ENCODE data around the gene SLC15A5.

Gene SLC15A5

DNA sequence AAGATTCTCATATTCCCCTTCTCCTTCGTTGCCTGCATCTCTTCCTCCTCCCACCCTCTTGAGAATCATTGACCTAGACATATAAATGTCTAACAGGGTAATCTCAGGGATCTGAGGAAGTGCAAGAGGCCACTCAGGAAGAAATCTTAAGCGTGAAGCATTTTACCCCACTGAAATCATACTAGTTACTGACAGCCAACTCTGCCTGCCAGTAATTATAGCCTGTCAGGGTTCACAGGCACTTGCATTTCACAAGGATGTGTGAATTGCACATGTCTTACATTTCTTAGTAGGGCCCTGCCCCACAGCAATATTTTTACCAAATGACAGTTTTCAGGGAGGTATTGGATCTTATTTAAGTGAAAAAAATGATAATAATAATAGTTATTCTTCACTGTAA, 127.2 kb downstream of the SLC15A5 start:
- Mint-ChIP-seq H3K4me3 (no peak overlapping the region), H3K4me1 (no peaks in the 10 kb centered on the region), H3K27ac (no peak overlapping the region), H3K9me3 (no peaks in the 10 kb centered on the region), H3K36me3 (no peaks in the 10 kb centered on the region), H3K27me3 (no peaks in the 10 kb centered on the region)
- DNase-seq (no peak), ATAC-seq (replicated peaks) (no peak)

GRCh38 chr12:16148938-16149337, 128.5 kb downstream of the SLC15A5 start:
- DNase-seq (no peak), ATAC-seq (replicated peaks) (no peak)
- H3K4me3 Mint-ChIP-seq = no peak overlapping the region
- no peaks in the 10 kb centered on the region for H3K9me3 Mint-ChIP-seq
- H3K36me3 Mint-ChIP-seq = no peaks in the 10 kb centered on the region
- H3K4me1 Mint-ChIP-seq = no peaks in the 10 kb centered on the region
- no peak overlapping the region for H3K27ac Mint-ChIP-seq
- H3K27me3 Mint-ChIP-seq = no peaks in the 10 kb centered on the region

Data from stimulated activated naive B cell treated with anti-CD40 and anti-IgM and Interleukin-4, amounts not matched to agents 10 μg/mL and 1 μg/mL and 100 μg/mL, for 72 hours (primary cell).